ENCODE measurements around the gene CFAP73. TPM values are rescaled to one million over a fixed set of nuclear protein-coding genes. Genes with fewer than 3 reads are reported as not detected.

The CFAP73 gene
- total RNA-seq, 1 experiment from 2014 or later, result 0.34 TPM

GRCh38 chr12:113164014-113164413 lies 14.5 kb downstream of the CFAP73 start:
- Histone ChIP-seq H3K4me3 (replicated peaks in 1 of 2; ENCODE audit: low read depth in 1 of 2, low read length in 2 of 2) (no peak overlapping the region), H3K4me1 (ENCODE audit: control insufficient read depth in 1 of 2, insufficient read depth in 2 of 2, low read length in 2 of 2) (peaks cover 0 to 10% of the 10 kb centered on the region in 2 experiments; a peak in 2 of 4 replicates), H3K4me2 (ENCODE audit: low read length) (no peak overlapping the region), H3K27me3 (ENCODE audit: insufficient read depth, low read length) (no peaks in the 10 kb centered on the region), H3K9me3 (ENCODE audit: control insufficient read depth in 1 of 2, insufficient read depth in 1 of 2, low read depth in 1 of 2, low read length in 2 of 2) (no peaks in the 10 kb centered on the region), H3K9me2 (ENCODE audit: insufficient read depth) (no peaks in the 10 kb centered on the region), H2AFZ (ENCODE audit: low read depth, low read length, poor library complexity, severe bottlenecking) (no peak overlapping the region), H3K27ac (ENCODE audit: low read depth, low read length) (no peak overlapping the region), H3K79me2 (ENCODE audit: insufficient read depth, low read length) (no peaks in the 10 kb centered on the region), H3K9ac (ENCODE audit: low read length) (no peak overlapping the region), H3K36me3 (ENCODE audit: control insufficient read depth in 1 of 2, insufficient read depth in 2 of 2, low read length in 2 of 2) (peaks cover 26 to 42% of the 10 kb centered on the region in 2 experiments), H4K20me1 (ENCODE audit: insufficient read depth) (peaks cover 4% of the 10 kb centered on the region; the same call in 1 of the 2 replicates)
- ChIA-PET POLR2A (no interaction called here), CTCF (no interaction called here), RAD21 (ENCODE audit: low non-redundant PET in 1 of 2, low total read pairs in 2 of 2, uncharacterized antibody in 2 of 2, unreplicated experiment in 2 of 2) (no interaction called here)
- DNase-seq (ENCODE audit: low read depth, low spot score) (no peak), ATAC-seq (no peak)
- intact Hi-C loops (cut with micrococcal nuclease), result no loop called here
- BruUV-seq (replicated peaks), result no TSS peak
- TF ChIP-seq JUND (IDR thresholded peaks at IDR 0.05), result no peak
- no peak for TF ChIP-seq EGR1 (IDR thresholded peaks at IDR 0.05; ENCODE audit: low read depth)
- no peak for TF ChIP-seq MAX (IDR thresholded peaks at IDR 0.05)
- no peak for TF ChIP-seq ATF3 (IDR thresholded peaks at IDR 0.05)
- no peak for TF ChIP-seq YY1 (IDR thresholded peaks at IDR 0.05; ENCODE audit: extremely low read depth, insufficient replicate concordance, low read depth, low read length)
- no peak for TF ChIP-seq POLR2A (IDR thresholded peaks at IDR 0.05; ENCODE audit: borderline replicate concordance, extremely low read depth, insufficient read depth, insufficient read length)

- no peak for ATAC-seq
These were observed 16.3 kb downstream of the CFAP73 start for GRCh38 chr12:113165521-113166450.

More at GRCh38 chr12:113165521-113166450, 16.3 kb downstream of the CFAP73 start:
- no TSS peak for BruUV-seq (replicated peaks)
- TF ChIP-seq YY1 (IDR thresholded peaks at IDR 0.05; ENCODE audit: extremely low read depth, insufficient replicate concordance, low read depth, low read length), result no peak
- no peak for TF ChIP-seq ZFX (IDR thresholded peaks at IDR 0.05)
- no peak for TF ChIP-seq CEBPB (IDR thresholded peaks at IDR 0.05; ENCODE audit: low read depth)
- no peak for TF ChIP-seq EGR1 (IDR thresholded peaks at IDR 0.05; ENCODE audit: low read depth)
- TF ChIP-seq REST (IDR thresholded peaks at IDR 0.05; ENCODE audit: low read depth), result no peak
- TF ChIP-seq SIN3A (IDR thresholded peaks at IDR 0.05; ENCODE audit: low read depth), result no peak
- no peak for TF ChIP-seq MAX (IDR thresholded peaks at IDR 0.05)
- TF ChIP-seq CTCF (IDR thresholded peaks at IDR 0.05 in 2 of 3, conservative IDR thresholded peaks at IDR 0.05 in 1 of 3; ENCODE audit: borderline replicate concordance in 1 of 3, insufficient read depth in 1 of 3, low read depth in 2 of 3, low read length in 2 of 3), result no peak
- no peak for TF ChIP-seq POLR2A (IDR thresholded peaks at IDR 0.05; ENCODE audit: borderline replicate concordance, extremely low read depth, insufficient read depth, insufficient read length)
- ChIA-PET CTCF (interaction anchor here (0.9 to 1.3 kb wide), 2 partner anchors 9 to 13 kb away, joined by 3 read pairs; no protein-coding TSS in a partner anchor), RAD21 (ENCODE audit: low non-redundant PET in 1 of 2, low total read pairs in 2 of 2, uncharacterized antibody in 2 of 2, unreplicated experiment in 2 of 2) (no interaction called here), POLR2A (no interaction called here)
- Histone ChIP-seq H3K9me3 (ENCODE audit: control insufficient read depth in 1 of 2, insufficient read depth in 1 of 2, low read depth in 1 of 2, low read length in 2 of 2) (no peaks in the 10 kb centered on the region), H3K36me3 (ENCODE audit: control insufficient read depth in 1 of 2, insufficient read depth in 2 of 2, low read length in 2 of 2) (peaks cover 24 to 32% of the 10 kb centered on the region in 2 experiments), H3K4me3 (replicated peaks in 1 of 2; ENCODE audit: low read depth in 1 of 2, low read length in 2 of 2) (no peak overlapping the region), H2AFZ (ENCODE audit: low read depth, low read length, poor library complexity, severe bottlenecking) (no peak overlapping the region), H3K79me2 (ENCODE audit: insufficient read depth, low read length) (peaks cover under 1% of the 10 kb centered on the region; the same call in 1 of the 2 replicates), H3K27ac (ENCODE audit: low read depth, low read length) (no peak overlapping the region), H3K4me1 (ENCODE audit: control insufficient read depth in 1 of 2, insufficient read depth in 2 of 2, low read length in 2 of 2) (peaks cover 0 to 10% of the 10 kb centered on the region in 2 experiments; a peak in 2 of 4 replicates), H4K20me1 (ENCODE audit: insufficient read depth) (peaks cover 4% of the 10 kb centered on the region; the same call in 1 of the 2 replicates), H3K9me2 (ENCODE audit: insufficient read depth) (no peaks in the 10 kb centered on the region), H3K27me3 (ENCODE audit: insufficient read depth, low read length) (no peaks in the 10 kb centered on the region), H3K4me2 (ENCODE audit: low read length) (no peak overlapping the region), H3K9ac (ENCODE audit: low read length) (no peak overlapping the region)
- DNase-seq (ENCODE audit: low read depth, low spot score), result no peak
- intact Hi-C loops (cut with micrococcal nuclease), result no loop called here

All from HCT116 (cell line).